Activated CD8-positive, alpha-beta T cell treated with anti-CD3 and anti-CD28 coated beads for 36 hours (primary cell): ENCODE measurements around the gene FANCC. TPM values are rescaled to one million over a fixed set of nuclear protein-coding genes. Genes with fewer than 3 reads are reported as not detected.

Source experiments
- ATAC-seq: fragments of 200-7000 bp; cut with Tn5 transposase; one replicate; pipeline ENCODE4 v1.10.0; 2021; ENCODE audit warnings: mild to moderate bottlenecking, moderate library complexity
- CTCF ChIA-PET: fragments of 350-600 bp; sonication (Branson Sonifier 250); formaldehyde crosslinking; loops from one replicate; lab custom pipeline; 2021; ENCODE audit warnings: antibody characterized with exemption; lab: Charles Lee
- POLR2A ChIA-PET: fragments of 350-600 bp; sonication (Branson Sonifier 250); formaldehyde crosslinking; loops from one replicate; lab custom pipeline; 2021; ENCODE audit warnings: antibody characterized with exemption; lab: Charles Lee
- DNase-seq: peaks from one replicate; pipeline ENCODE4 v3.0.0-alpha.2; 2020
- H3K27ac Mint-ChIP-seq: one replicate; pipeline ENCODE4 v1.8.0; 2021; ENCODE audit warnings: mild to moderate bottlenecking, mixed read lengths
- H3K27me3 Mint-ChIP-seq: one replicate; pipeline ENCODE4 v1.8.0; 2021; ENCODE audit warnings: mixed read lengths
- H3K36me3 Mint-ChIP-seq: one replicate; pipeline ENCODE4 v1.8.0; 2021; ENCODE audit warnings: low read depth, mixed read lengths
- H3K4me1 Mint-ChIP-seq: one replicate; pipeline ENCODE4 v1.8.0; 2021; ENCODE audit warnings: low read depth, mixed read lengths
- H3K4me3 Mint-ChIP-seq: one replicate; pipeline ENCODE4 v1.8.0; 2021; ENCODE audit warnings: mild to moderate bottlenecking, moderate library complexity, mixed read lengths
- H3K9me3 Mint-ChIP-seq: one replicate; pipeline ENCODE4 v1.8.0; 2021; ENCODE audit warnings: mixed read lengths
- CTCF ChIP-seq: fragments of 200-600 bp; IDR thresholded peaks from one replicate; pipeline ENCODE4 v1.8.0; 2022; ENCODE audit warnings: antibody characterized with exemption, mild to moderate bottlenecking
- intact Hi-C: fragments of 100-400 bp; cut with micrococcal nuclease; formaldehyde crosslinking; loops from one replicate; pipeline ENCODE4 v1.10.0; 2022
- total RNA-seq, 2 experiments: library from RNA; stranded (reverse); gene quantifications; one replicate each; pipeline ENCODE4 v1.2.3, GENCODE V29; 2021

The FANCC gene
- total RNA-seq, 2 experiments from 2014 or later, result 11.5 to 12.4 TPM

- Mint-ChIP-seq H3K4me1 (peaks cover 5% of the 10 kb centered on the region), H3K27ac (no peak overlapping the region), H3K9me3 (no peaks in the 10 kb centered on the region), H3K27me3 (peaks cover 8% of the 10 kb centered on the region), H3K4me3 (no peak overlapping the region), H3K36me3 (no peaks in the 10 kb centered on the region)
- TF ChIP-seq CTCF, result no peak
- ChIA-PET CTCF (no interaction called here), POLR2A (no interaction called here)
- intact Hi-C loops, result no loop called here
- ATAC-seq (no peak), DNase-seq (no peak)
Observed at GRCh38 chr9:95342571-95342970, 25.1 kb upstream of the FANCC start.

GRCh38 chr9:95341293-95341962, 23.9 kb upstream of the FANCC start:
- no peak for TF ChIP-seq CTCF
- ATAC-seq (no peak), DNase-seq (no peak)
- POLR2A ChIA-PET, result interaction anchor here (0.6 kb wide), 1 partner anchor 242 kb away, joined by 3 read pairs; no protein-coding TSS in a partner anchor
- peaks cover 2% of the 10 kb centered on the region for H3K27me3 Mint-ChIP-seq
- H3K9me3 Mint-ChIP-seq, result no peaks in the 10 kb centered on the region
- no peaks in the 10 kb centered on the region for H3K36me3 Mint-ChIP-seq
- intact Hi-C loops, result no loop called here
- no peak overlapping the region for H3K27ac Mint-ChIP-seq
- no peak overlapping the region for H3K4me3 Mint-ChIP-seq
- peaks cover 5% of the 10 kb centered on the region for H3K4me1 Mint-ChIP-seq
- CTCF ChIA-PET, result interaction anchor here (0.8 kb wide), 1 partner anchor 9 kb away, joined by 4 read pairs; no protein-coding TSS in a partner anchor

GRCh38 chr9:95338243-95338642, 20.7 kb upstream of the FANCC start:
- no peak for TF ChIP-seq CTCF
- ChIA-PET CTCF (interaction anchor here (3.4 kb wide), 1 partner anchor 14 kb away, joined by 11 read pairs; no protein-coding TSS in a partner anchor), POLR2A (no interaction called here)

GRCh38 chr9:95336281-95336680, 18.8 kb upstream of the FANCC start:
- Mint-ChIP-seq H3K27me3 (peaks cover 4% of the 10 kb centered on the region), H3K9me3 (no peaks in the 10 kb centered on the region), H3K36me3 (no peaks in the 10 kb centered on the region), H3K4me3 (no peak overlapping the region), H3K27ac (no peak overlapping the region), H3K4me1 (no peaks in the 10 kb centered on the region)
- intact Hi-C loops, result no loop called here
- peak; percentile 80 for TF ChIP-seq CTCF
- CTCF ChIA-PET, result interaction anchor here (0.6 to 3.4 kb wide), 33 partner anchors 8 to 1006 kb away, joined by 3 to 13 read pairs (median 4); no protein-coding TSS in a partner anchor
- DNase-seq (peak; percentile 35), ATAC-seq (peak; percentile 70)
- POLR2A ChIA-PET, result no interaction called here

More at GRCh38 chr9:95338243-95338642, 20.7 kb upstream of the FANCC start:
- ATAC-seq, result no peak
- Mint-ChIP-seq H3K9me3 (no peaks in the 10 kb centered on the region), H3K27ac (no peak overlapping the region), H3K4me3 (no peak overlapping the region), H3K36me3 (no peaks in the 10 kb centered on the region), H3K4me1 (no peaks in the 10 kb centered on the region), H3K27me3 (peaks cover 2% of the 10 kb centered on the region)
- no peak for DNase-seq
- intact Hi-C loops, result no loop called here

- DNase-seq (no peak), ATAC-seq (no peak)
- H3K36me3 Mint-ChIP-seq, result no peaks in the 10 kb centered on the region
- no peaks in the 10 kb centered on the region for H3K4me1 Mint-ChIP-seq
- ChIA-PET POLR2A (interaction anchor here (1.6 kb wide), 1 partner anchor 16 kb away, joined by 4 read pairs; the partner anchor contains the start of gene FANCC), CTCF (no interaction called here)
- no peak overlapping the region for H3K4me3 Mint-ChIP-seq
- no peak overlapping the region for H3K27ac Mint-ChIP-seq
- H3K27me3 Mint-ChIP-seq, result peaks cover 4% of the 10 kb centered on the region
- intact Hi-C loops, result no loop called here
- no peak for TF ChIP-seq CTCF
- no peaks in the 10 kb centered on the region for H3K9me3 Mint-ChIP-seq
Observed at GRCh38 chr9:95333426-95333825, 15.9 kb upstream of the FANCC start.
